Testis (tissue), 2 donors: ENCODE results near the gene TMEM182.

Source experiments
- POLR2A ChIP-seq: fragments of 450-650 bp; IDR thresholded peaks from one replicate; pipeline ENCODE4 v1.6.1; 2017; ENCODE audit warnings: antibody characterized with exemption, mild to moderate bottlenecking, moderate library complexity
- TF ChIP-seq, protein P1 (sequence below), 3 experiments: fragments of 450-650 bp in 2 of 3; fragments of 200-600 bp in 1 of 3; sonication (generic) in 1 of 3; IDR thresholded peaks; one replicate each; pipeline ENCODE4 v1.5.1; 2016 to 2019; ENCODE audit warnings: antibody characterized with exemption in 3 of 3, mild to moderate bottlenecking in 2 of 3, moderate library complexity in 1 of 3

DNA sequence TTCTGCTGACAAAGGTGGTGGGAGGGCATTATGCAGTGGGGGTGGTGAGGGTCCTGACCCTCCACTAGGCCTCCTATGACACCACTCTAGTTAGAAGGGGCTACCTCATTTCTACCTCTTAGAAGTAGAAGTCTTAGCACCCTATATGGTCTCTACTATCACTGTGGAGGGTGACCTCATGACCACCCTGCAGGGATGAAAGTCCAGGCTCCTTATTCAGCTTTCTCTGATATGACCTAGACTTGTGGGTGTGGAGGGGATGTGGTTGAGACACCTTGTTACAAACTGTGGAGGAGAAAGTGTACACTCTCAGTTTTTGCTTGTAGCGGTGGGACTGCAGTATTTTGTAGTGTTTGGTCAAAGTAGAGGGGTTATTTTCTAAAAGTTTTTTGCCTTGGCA is 18.6 kb downstream of the TMEM182 start:
- TF ChIP-seq, protein P1, sequence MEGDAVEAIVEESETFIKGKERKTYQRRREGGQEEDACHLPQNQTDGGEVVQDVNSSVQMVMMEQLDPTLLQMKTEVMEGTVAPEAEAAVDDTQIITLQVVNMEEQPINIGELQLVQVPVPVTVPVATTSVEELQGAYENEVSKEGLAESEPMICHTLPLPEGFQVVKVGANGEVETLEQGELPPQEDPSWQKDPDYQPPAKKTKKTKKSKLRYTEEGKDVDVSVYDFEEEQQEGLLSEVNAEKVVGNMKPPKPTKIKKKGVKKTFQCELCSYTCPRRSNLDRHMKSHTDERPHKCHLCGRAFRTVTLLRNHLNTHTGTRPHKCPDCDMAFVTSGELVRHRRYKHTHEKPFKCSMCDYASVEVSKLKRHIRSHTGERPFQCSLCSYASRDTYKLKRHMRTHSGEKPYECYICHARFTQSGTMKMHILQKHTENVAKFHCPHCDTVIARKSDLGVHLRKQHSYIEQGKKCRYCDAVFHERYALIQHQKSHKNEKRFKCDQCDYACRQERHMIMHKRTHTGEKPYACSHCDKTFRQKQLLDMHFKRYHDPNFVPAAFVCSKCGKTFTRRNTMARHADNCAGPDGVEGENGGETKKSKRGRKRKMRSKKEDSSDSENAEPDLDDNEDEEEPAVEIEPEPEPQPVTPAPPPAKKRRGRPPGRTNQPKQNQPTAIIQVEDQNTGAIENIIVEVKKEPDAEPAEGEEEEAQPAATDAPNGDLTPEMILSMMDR (IDR thresholded peaks at IDR 0.05): no peak
- TF ChIP-seq POLR2A: no peak
